NB4 (cell line): Measurements from ENCODE around the gene UNC5B.

Experiments used
- CTCF ChIP-seq: IDR thresholded peaks from one replicate; pipeline ENCODE4 v1.5.1; 2012; ENCODE audit warnings: low read depth, low read length
- MAX ChIP-seq: IDR thresholded peaks from 2 replicates; pipeline ENCODE4 v1.6.1; 2011; ENCODE audit warnings: low read depth, low read length
- POLR2A ChIP-seq: IDR thresholded peaks from 2 replicates; pipeline ENCODE4 v1.6.1; 2011; ENCODE audit warnings: mild to moderate bottlenecking; ENCODE audit not compliant: insufficient read length; ENCODE audit errors: extremely low read depth

GRCh38 chr10:71250842-71251241 is 38.5 kb downstream of the UNC5B start:
- TF ChIP-seq CTCF = no peak
- no peak for TF ChIP-seq POLR2A
- TF ChIP-seq MAX = no peak
